Measurements from ENCODE around the gene PSMC3.

The PSMC3 gene

GRCh38 chr11:47403135-47403534 lies 23.1 kb downstream of the PSMC3 start:
- no peak overlapping the region for H3K9ac ChIP-seq (ENCODE audit: low read length in 2 of 2)

GRCh38 chr11:47400768-47401279 lies 25.4 kb downstream of the PSMC3 start:
- no peaks in the 10 kb centered on the region for H3K36me3 ChIP-seq (ENCODE audit: control insufficient read depth in 2 of 2, insufficient read depth in 2 of 2, low read length in 2 of 2)
- H3K27me3 ChIP-seq (ENCODE audit: control insufficient read depth in 1 of 2, insufficient read depth in 2 of 2, low read length in 2 of 2), result no peaks in the 10 kb centered on the region
- peak overlapping the region in 1 of 2 donors; percentile 75 for H3K4me3 ChIP-seq (ENCODE audit: low read length in 2 of 2)
- H3K4me1 ChIP-seq (ENCODE audit: control insufficient read depth, insufficient read depth, low read length), result peaks cover 12% of the 10 kb centered on the region
- H3K9ac ChIP-seq (ENCODE audit: low read length in 2 of 2), result peak overlapping the region; percentile 50 to 84
- H3K9me3 ChIP-seq (ENCODE audit: control insufficient read depth in 2 of 2, low read length in 2 of 2), result no peaks in the 10 kb centered on the region
- H3K27ac ChIP-seq (ENCODE audit: low read length), result peak overlapping the region; percentile 76

More at GRCh38 chr11:47403135-47403534, 23.1 kb downstream of the PSMC3 start:
- Histone ChIP-seq H3K27ac (ENCODE audit: low read length) (no peak overlapping the region), H3K4me1 (ENCODE audit: control insufficient read depth, insufficient read depth, low read length) (peaks cover 24% of the 10 kb centered on the region), H3K4me3 (ENCODE audit: low read length in 2 of 2) (no peak overlapping the region), H3K27me3 (ENCODE audit: control insufficient read depth in 1 of 2, insufficient read depth in 2 of 2, low read length in 2 of 2) (no peaks in the 10 kb centered on the region), H3K9me3 (ENCODE audit: control insufficient read depth in 2 of 2, low read length in 2 of 2) (no peaks in the 10 kb centered on the region), H3K36me3 (ENCODE audit: control insufficient read depth in 2 of 2, insufficient read depth in 2 of 2, low read length in 2 of 2) (no peaks in the 10 kb centered on the region)

- H3K9me3 ChIP-seq (ENCODE audit: control insufficient read depth in 2 of 2, low read length in 2 of 2), result no peaks in the 10 kb centered on the region
- H3K9ac ChIP-seq (ENCODE audit: low read length in 2 of 2), result peak overlapping the region; percentile 64 to 84
- H3K36me3 ChIP-seq (ENCODE audit: control insufficient read depth in 2 of 2, insufficient read depth in 2 of 2, low read length in 2 of 2), result no peaks in the 10 kb centered on the region
- H3K27ac ChIP-seq (ENCODE audit: low read length), result peak overlapping the region; percentile 76
- peaks cover 15% of the 10 kb centered on the region for H3K4me1 ChIP-seq (ENCODE audit: control insufficient read depth, insufficient read depth, low read length)
- peak overlapping the region; percentile 50 to 75 for H3K4me3 ChIP-seq (ENCODE audit: low read length in 2 of 2)
- H3K27me3 ChIP-seq (ENCODE audit: control insufficient read depth in 1 of 2, insufficient read depth in 2 of 2, low read length in 2 of 2), result no peaks in the 10 kb centered on the region
Measured at GRCh38 chr11:47399860-47400767, 26.1 kb downstream of the PSMC3 start.

- H3K9ac ChIP-seq (ENCODE audit: low read length in 2 of 2), result no peak overlapping the region
- no peaks in the 10 kb centered on the region for H3K9me3 ChIP-seq (ENCODE audit: control insufficient read depth in 2 of 2, low read length in 2 of 2)
- no peak overlapping the region for H3K4me3 ChIP-seq (ENCODE audit: low read length in 2 of 2)
- no peak overlapping the region for H3K27ac ChIP-seq (ENCODE audit: low read length)
- H3K4me1 ChIP-seq (ENCODE audit: control insufficient read depth, insufficient read depth, low read length), result peaks cover 17% of the 10 kb centered on the region
- no peaks in the 10 kb centered on the region for H3K36me3 ChIP-seq (ENCODE audit: control insufficient read depth in 2 of 2, insufficient read depth in 2 of 2, low read length in 2 of 2)
- no peaks in the 10 kb centered on the region for H3K27me3 ChIP-seq (ENCODE audit: control insufficient read depth in 1 of 2, insufficient read depth in 2 of 2, low read length in 2 of 2)
Measured at GRCh38 chr11:47398551-47398950, 27.7 kb downstream of the PSMC3 start.

GRCh38 chr11:47398011-47398410 lies 28.2 kb downstream of the PSMC3 start:
- Histone ChIP-seq H3K9me3 (ENCODE audit: control insufficient read depth in 2 of 2, low read length in 2 of 2) (no peaks in the 10 kb centered on the region), H3K4me1 (ENCODE audit: control insufficient read depth, insufficient read depth, low read length) (peaks cover 17% of the 10 kb centered on the region), H3K27me3 (ENCODE audit: control insufficient read depth in 1 of 2, insufficient read depth in 2 of 2, low read length in 2 of 2) (no peaks in the 10 kb centered on the region), H3K27ac (ENCODE audit: low read length) (no peak overlapping the region), H3K36me3 (ENCODE audit: control insufficient read depth in 2 of 2, insufficient read depth in 2 of 2, low read length in 2 of 2) (no peaks in the 10 kb centered on the region), H3K9ac (ENCODE audit: low read length in 2 of 2) (no peak overlapping the region), H3K4me3 (ENCODE audit: low read length in 2 of 2) (no peak overlapping the region)

GRCh38 chr11:47396049-47396320 lies 30.3 kb downstream of the PSMC3 start:
- H3K4me3 ChIP-seq (ENCODE audit: low read length in 2 of 2), result no peak overlapping the region
- no peak overlapping the region for H3K27ac ChIP-seq (ENCODE audit: low read length)
- H3K27me3 ChIP-seq (ENCODE audit: control insufficient read depth in 1 of 2, insufficient read depth in 2 of 2, low read length in 2 of 2), result no peaks in the 10 kb centered on the region
- H3K9ac ChIP-seq (ENCODE audit: low read length in 2 of 2), result no peak overlapping the region
- H3K9me3 ChIP-seq (ENCODE audit: control insufficient read depth in 2 of 2, low read length in 2 of 2), result no peaks in the 10 kb centered on the region
- H3K36me3 ChIP-seq (ENCODE audit: control insufficient read depth in 2 of 2, insufficient read depth in 2 of 2, low read length in 2 of 2), result no peaks in the 10 kb centered on the region
- H3K4me1 ChIP-seq (ENCODE audit: control insufficient read depth, insufficient read depth, low read length), result peaks cover 16% of the 10 kb centered on the region

- Histone ChIP-seq H3K36me3 (ENCODE audit: control insufficient read depth in 2 of 2, insufficient read depth in 2 of 2, low read length in 2 of 2) (no peaks in the 10 kb centered on the region), H3K4me3 (ENCODE audit: low read length in 2 of 2) (no peak overlapping the region), H3K27me3 (ENCODE audit: control insufficient read depth in 1 of 2, insufficient read depth in 2 of 2, low read length in 2 of 2) (no peaks in the 10 kb centered on the region), H3K27ac (ENCODE audit: low read length) (peak overlapping the region; percentile 53), H3K9me3 (ENCODE audit: control insufficient read depth in 2 of 2, low read length in 2 of 2) (no peaks in the 10 kb centered on the region), H3K9ac (ENCODE audit: low read length in 2 of 2) (peak overlapping the region in 1 of 2 donors; percentile 13), H3K4me1 (ENCODE audit: control insufficient read depth, insufficient read depth, low read length) (peaks cover 11% of the 10 kb centered on the region)
Measured at GRCh38 chr11:47395223-47396048, 30.8 kb downstream of the PSMC3 start.

GRCh38 chr11:47394322-47395222 lies 31.7 kb downstream of the PSMC3 start:
- Histone ChIP-seq H3K27ac (ENCODE audit: low read length) (peak overlapping the region; percentile 53), H3K27me3 (ENCODE audit: control insufficient read depth in 1 of 2, insufficient read depth in 2 of 2, low read length in 2 of 2) (no peaks in the 10 kb centered on the region), H3K9ac (ENCODE audit: low read length in 2 of 2) (peak overlapping the region; percentile 13 to 42)

GRCh38 chr11:47394050-47394321 lies 32.3 kb downstream of the PSMC3 start:
- H3K4me1 ChIP-seq (ENCODE audit: control insufficient read depth, insufficient read depth, low read length), result peaks cover 5% of the 10 kb centered on the region
- no peaks in the 10 kb centered on the region for H3K36me3 ChIP-seq (ENCODE audit: control insufficient read depth in 2 of 2, insufficient read depth in 2 of 2, low read length in 2 of 2)
- no peaks in the 10 kb centered on the region for H3K27me3 ChIP-seq (ENCODE audit: control insufficient read depth in 1 of 2, insufficient read depth in 2 of 2, low read length in 2 of 2)
- no peaks in the 10 kb centered on the region for H3K9me3 ChIP-seq (ENCODE audit: control insufficient read depth in 2 of 2, low read length in 2 of 2)
- peak overlapping the region; percentile 18 for H3K27ac ChIP-seq (ENCODE audit: low read length)
- peak overlapping the region in 1 of 2 donors; percentile 42 for H3K9ac ChIP-seq (ENCODE audit: low read length in 2 of 2)
- no peak overlapping the region for H3K4me3 ChIP-seq (ENCODE audit: low read length in 2 of 2)

More at GRCh38 chr11:47394322-47395222, 31.7 kb downstream of the PSMC3 start:
- Histone ChIP-seq H3K4me3 (ENCODE audit: low read length in 2 of 2) (peak overlapping the region in 1 of 2 donors; percentile 22), H3K9me3 (ENCODE audit: control insufficient read depth in 2 of 2, low read length in 2 of 2) (no peaks in the 10 kb centered on the region), H3K36me3 (ENCODE audit: control insufficient read depth in 2 of 2, insufficient read depth in 2 of 2, low read length in 2 of 2) (no peaks in the 10 kb centered on the region), H3K4me1 (ENCODE audit: control insufficient read depth, insufficient read depth, low read length) (peaks cover 5% of the 10 kb centered on the region)
